Right lobe of liver (tissue), 6 donors: ENCODE data around the gene TMEM151B. TPM values are rescaled to one million over a fixed set of nuclear protein-coding genes. Genes with fewer than 3 reads are reported as not detected.

Source experiments
- ATAC-seq, 4 donors: fragments of 200-7000 bp; cut with Tn5 transposase; one replicate each; pipeline ENCODE4 v1.9.1; 2020; ENCODE audit warnings: mild to moderate bottlenecking in 4 of 4, moderate library complexity in 4 of 4
- DNase-seq, 3 donors: peaks; one replicate each; pipeline ENCODE4 v3.0.0-alpha.2; 2020
- H3K27ac ChIP-seq, 3 donors: fragments of 200-600 bp; one replicate each; pipeline ENCODE4 v1.8.0; 2022
- H3K27me3 ChIP-seq, 2 donors: fragments of 200-600 bp; one replicate each; pipeline ENCODE4 v1.8.0; 2022
- H3K36me3 ChIP-seq, 4 donors: fragments of 200-600 bp; sonication (generic) in 1 of 4; one replicate each; pipeline versions ENCODE4 v1.5.1 to v1.8.0; 2017 to 2022; ENCODE audit warnings: control low read depth in 1 of 4
- H3K4me1 ChIP-seq, 4 donors: fragments of 200-600 bp; sonication (generic) in 1 of 4; one replicate each; pipeline versions ENCODE4 v1.5.1 to v1.8.0; 2017 to 2022; ENCODE audit warnings: control low read depth in 1 of 4
- H3K4me3 ChIP-seq, 3 donors: fragments of 200-600 bp; one replicate each; pipeline ENCODE4 v1.8.0; 2022
- H3K9me3 ChIP-seq, 4 donors: fragments of 200-600 bp; sonication (generic) in 1 of 4; one replicate each; pipeline versions ENCODE4 v1.5.1 to v1.8.0; 2017 to 2022; ENCODE audit warnings: control low read depth in 1 of 4
- CTCF ChIP-seq, 4 donors: fragments of 200-600 bp in 3 of 4; fragments of 450-650 bp in 1 of 4; IDR thresholded peaks; one replicate each; pipeline versions ENCODE4 v1.5.1 to v1.8.0; 2016 to 2022; ENCODE audit warnings: antibody characterized with exemption in 4 of 4, mild to moderate bottlenecking in 2 of 4
- POLR2A ChIP-seq: fragments of 450-650 bp; IDR thresholded peaks from one replicate; pipeline ENCODE4 v1.6.1; 2017; ENCODE audit warnings: antibody characterized with exemption, mild to moderate bottlenecking
- WGBS: methylation state at CpG from one replicate; pipeline ENCODE4 v1.1.6; 2018; ENCODE audit warnings: low coverage, low lambda C conversion rate; ENCODE audit not compliant: insufficient coverage; ENCODE audit errors: missing lambda C conversion rate; 5-methylcytosine and 5-hydroxymethylcytosine counted together
- intact Hi-C, 2 donors: fragments of 100-400 bp; cut with DNase I; formaldehyde crosslinking; loops; one replicate each; pipeline versions ENCODE4 v1.11.2 to v1.14.1; 2022
- total RNA-seq, 6 experiments: library from RNA; depleted of rRNA in 2 of 6; stranded (reverse); fragments of >200 nt in 2 of 6; fragmentation: NEBNext Ultra II Directional in 3 of 6; extraction: Animal tissue kit (Norgen Biotek cat#: 25700) in 3 of 6; gene quantifications; one replicate each; pipeline versions ENCODE4 v1.1.0 to v1.2.4, GENCODE V29; 2016 to 2023
- donor health status: DM: no; HTN: yes; CAD: no.
- donor health status: DM: no; HTN: no; CAD: no.
- donor health status: DM: no; HTN: no; CAD: no.
- donor health status: DM: no; HTN: yes; CAD: no.
- donor health status: DM: no; HTN: yes; CAD: no.

TMEM151B gene
- total RNA-seq, 6 experiments from 2014 or later: not detected

- Histone ChIP-seq H3K36me3 (peaks cover 7 to 35% (median 14%) of the 10 kb centered on the region in 4 donors), H3K27ac (peak overlapping the region; percentile 84 to 89 (median 88)), H3K4me1 (peaks cover 0 to 8% (median 0%) of the 10 kb centered on the region in 4 donors), H3K4me3 (peak overlapping the region; percentile 91 to 94 (median 94)), H3K27me3 (no peaks in the 10 kb centered on the region), H3K9me3 (no peaks in the 10 kb centered on the region)
- no peak for DNase-seq
- ATAC-seq: no peak
- TF ChIP-seq POLR2A (no peak), CTCF (IDR thresholded peaks at IDR 0.05) (peak in 1 of 4 donors; percentile 4)
- intact Hi-C loops: no loop called here
- 23% methylated on average over 10 of the region's 15 CpGs for WGBS
These were observed 12.4 kb upstream of the TMEM151B start for GRCh38 chr6:44257753-44258324.

- 88% methylated on average over 5 of the region's 9 CpGs for WGBS
- peaks cover 0 to 10% (median under 1%) of the 10 kb centered on the region in 4 donors for H3K4me1 ChIP-seq
- no peak overlapping the region for H3K4me3 ChIP-seq
- no peaks in the 10 kb centered on the region for H3K27me3 ChIP-seq
- DNase-seq: peak in 2 of 3 donors; percentile 19 to 49
- intact Hi-C loops: no loop called here
- H3K36me3 ChIP-seq: peaks cover 7 to 30% (median 10%) of the 10 kb centered on the region in 4 donors
- H3K9me3 ChIP-seq: no peaks in the 10 kb centered on the region
- H3K27ac ChIP-seq: no peak overlapping the region
- TF ChIP-seq POLR2A (no peak), CTCF (IDR thresholded peaks at IDR 0.05) (no peak)
- no peak for ATAC-seq
These were observed 11.9 kb upstream of the TMEM151B start for GRCh38 chr6:44258325-44258863.

- no peak for ATAC-seq
- peaks cover 3 to 24% (median 6%) of the 10 kb centered on the region in 4 donors for H3K36me3 ChIP-seq
These were observed 11.3 kb upstream of the TMEM151B start for GRCh38 chr6:44258921-44259320.

GRCh38 chr6:44260011-44260410, 10.2 kb upstream of the TMEM151B start:
- 90% methylated on average over 6 of the region's 8 CpGs for WGBS
- TF ChIP-seq CTCF (IDR thresholded peaks at IDR 0.05) (no peak), POLR2A (no peak)
- Histone ChIP-seq H3K36me3 (peaks cover 0 to 13% (median 0%) of the 10 kb centered on the region in 4 donors), H3K4me3 (no peak overlapping the region), H3K27ac (no peak overlapping the region), H3K27me3 (no peaks in the 10 kb centered on the region), H3K9me3 (no peaks in the 10 kb centered on the region), H3K4me1 (peaks cover 0 to 25% (median 7%) of the 10 kb centered on the region in 4 donors)
- no peak for ATAC-seq
- DNase-seq: peak in 2 of 3 donors; percentile 23 to 53
- intact Hi-C loops: no loop called here

More at GRCh38 chr6:44258921-44259320, 11.3 kb upstream of the TMEM151B start:
- peaks cover 0 to 16% (median 3%) of the 10 kb centered on the region in 4 donors for H3K4me1 ChIP-seq
- H3K27ac ChIP-seq: no peak overlapping the region
- H3K9me3 ChIP-seq: no peaks in the 10 kb centered on the region
- 100% methylated on average over 2 of the region's 3 CpGs for WGBS
- no peaks in the 10 kb centered on the region for H3K27me3 ChIP-seq
- TF ChIP-seq POLR2A: no peak
- TF ChIP-seq CTCF (IDR thresholded peaks at IDR 0.05): no peak
- peak in 1 of 3 donors; percentile 45 for DNase-seq
- intact Hi-C loops: no loop called here
- H3K4me3 ChIP-seq: no peak overlapping the region
